K562 (cell line): ENCODE data around the gene SPHK1. TPM values are rescaled to one million over a fixed set of nuclear protein-coding genes. Genes with fewer than 3 reads are reported as not detected.
A peak's percentile ranks its signal among the peaks of the same experiment; 100 is the strongest.

Experiments
- BCLAF1 ChIP-seq, 2 experiments: fragments of 450-650 bp in 1 of 2; IDR thresholded peaks; 2 replicates each; pipeline ENCODE4 v1.6.1; 2011 to 2017; ENCODE audit warnings: low read depth in 2 of 2, antibody characterized with exemption in 1 of 2, borderline replicate concordance in 1 of 2, low read length in 1 of 2, mild to moderate bottlenecking in 1 of 2, mixed read lengths in 1 of 2; ENCODE audit not compliant: control insufficient read depth in 1 of 2
- BRD4 ChIP-seq: fragments of 200-600 bp; sonication (generic); IDR thresholded peaks from 2 replicates; pipeline ENCODE4 v1.6.1; 2017; ENCODE audit warnings: inconsistent platforms
- CBFB ChIP-seq: sonication (generic); formaldehyde crosslinking; IDR thresholded peaks from 2 replicates; pipeline ENCODE4 v1.4.0; 2020; ENCODE audit warnings: mild to moderate bottlenecking, missing genetic modification reagents
- E2F5 ChIP-seq: sonication (generic); formaldehyde crosslinking; IDR thresholded peaks from 2 replicates; pipeline ENCODE4 v1.8.0; 2022; ENCODE audit warnings: mild to moderate bottlenecking, missing genetic modification reagents
- ETV1 ChIP-seq: fragments of 450-650 bp; conservative IDR thresholded peaks from 2 replicates; pipeline ENCODE4 v1.6.1; 2016; ENCODE audit warnings: missing genetic modification characterization, control low read depth, low read depth, missing compliant biosample characterization
- FOXK1 ChIP-seq: sonication (generic); formaldehyde crosslinking; IDR thresholded peaks from 2 replicates; pipeline ENCODE4 v1.8.0; 2022; ENCODE audit warnings: missing genetic modification reagents, mild to moderate bottlenecking, borderline replicate concordance
- PATZ1 ChIP-seq: fragments of 250-450 bp; sonication (Bioruptor Pico); IDR thresholded peaks from 2 replicates; pipeline ENCODE4 v1.5.0; 2020; ENCODE audit warnings: mild to moderate bottlenecking, borderline replicate concordance
- RBBP5 ChIP-seq: fragments of 200-600 bp; sonication (generic); IDR thresholded peaks from 2 replicates; pipeline ENCODE4 v1.6.1; 2012; ENCODE audit warnings: borderline replicate concordance, mild to moderate bottlenecking, low read length, control low read depth, inconsistent platforms; ENCODE audit not compliant: insufficient read depth, poor library complexity, severe bottlenecking
- RBM22 ChIP-seq: fragments of 200-400 bp; formaldehyde crosslinking; IDR thresholded peaks from 2 replicates; pipeline ENCODE4 v1.6.1; 2018; ENCODE audit warnings: low read length, low read depth; ENCODE audit not compliant: poor library complexity, severe bottlenecking
- SMARCB1 ChIP-seq: IDR thresholded peaks from 2 replicates; pipeline ENCODE4 v1.6.1; 2011; ENCODE audit warnings: improper control_type of control experiment, low read depth; ENCODE audit not compliant: insufficient read length
- TSHZ1 ChIP-seq: fragments of 250-450 bp; sonication (Bioruptor Pico); IDR thresholded peaks from 2 replicates; pipeline ENCODE4 v1.4.0; 2020; ENCODE audit warnings: mild to moderate bottlenecking, moderate library complexity
- ZNF830 ChIP-seq: fragments of 250-450 bp; sonication (Bioruptor Pico); IDR thresholded peaks from 2 replicates; pipeline ENCODE4 v1.5.0; 2021; ENCODE audit warnings: mild to moderate bottlenecking
- polyA plus RNA-seq, 8 experiments: library from polyadenylated mRNA; depleted of rRNA in 4 of 8; stranded (reverse) in 5 of 8; unstranded in 3 of 8; fragments of >200 nt; fragmentation: Nextera tagmentation in 2 of 8; fragmentation: Illumina TruSeq in 1 of 8; extraction: Ambion mirVana in 2 of 8; extraction: Trizol in 1 of 8; gene quantifications; 2 replicates each; pipeline versions ENCODE4 v1.2.1 to v1.2.3, GENCODE V29; 2011 to 2014; ENCODE audit warnings: inconsistent platforms in 1 of 8, missing spikeins in 1 of 8
- total RNA-seq, 7 experiments: library from RNA; depleted of rRNA in 6 of 7; stranded (reverse); fragments of >200 nt in 6 of 7; fragmentation: Illumina TruSeq in 2 of 7; extraction: Trizol in 2 of 7; gene quantifications; 2 replicates each; pipeline versions ENCODE4 v1.2.1 to v1.2.3, GENCODE V29; 2011 to 2021; ENCODE audit warnings: low replicate concordance in 1 of 7
- TF ChIP-seq, protein P1 (sequence below): sonication (generic); formaldehyde crosslinking; IDR thresholded peaks from 2 replicates; pipeline ENCODE4 v1.8.1; 2022; ENCODE audit warnings: missing genetic modification reagents

The SPHK1 gene
- total and polyA plus RNA-seq, 9 of the 15 experiments (the other 6 are each of a cell fraction or from before 2014, with no cell fraction given): 0.21 to 60.3 (median 14.5) TPM

DNA sequence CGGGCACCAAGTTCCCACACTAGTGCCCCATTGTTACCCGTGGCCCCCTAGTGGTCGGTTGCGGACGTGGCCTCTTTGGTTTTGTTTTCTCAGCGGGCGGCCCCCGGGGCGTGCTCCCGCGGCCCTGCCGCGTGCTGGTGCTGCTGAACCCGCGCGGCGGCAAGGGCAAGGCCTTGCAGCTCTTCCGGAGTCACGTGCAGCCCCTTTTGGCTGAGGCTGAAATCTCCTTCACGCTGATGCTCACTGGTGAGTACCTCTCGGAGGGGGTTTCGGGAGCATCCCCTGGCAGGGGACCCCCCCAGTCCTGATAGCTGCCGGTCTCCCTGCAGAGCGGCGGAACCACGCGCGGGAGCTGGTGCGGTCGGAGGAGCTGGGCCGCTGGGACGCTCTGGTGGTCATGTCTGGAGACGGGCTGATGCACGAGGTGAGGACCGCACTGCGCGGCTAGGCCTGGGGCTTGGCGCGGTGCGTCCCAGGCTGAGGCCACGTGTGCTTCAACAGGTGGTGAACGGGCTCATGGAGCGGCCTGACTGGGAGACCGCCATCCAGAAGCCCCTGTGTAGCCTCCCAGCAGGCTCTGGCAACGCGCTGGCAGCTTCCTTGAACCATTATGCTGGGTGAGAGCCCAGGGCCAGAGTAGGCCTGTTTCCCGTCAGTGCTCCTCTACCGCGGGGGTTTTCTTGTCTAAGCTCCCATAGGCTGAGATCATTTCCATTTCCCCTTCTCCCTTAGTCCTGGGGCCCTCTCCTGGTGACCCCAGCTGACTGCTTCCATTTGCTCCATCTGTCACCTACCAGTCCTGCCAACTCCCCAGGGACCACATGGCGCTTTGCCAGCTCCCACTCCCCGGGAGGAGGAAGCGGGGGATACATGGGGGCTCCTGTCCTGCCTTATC lies 1.7 kb downstream of the SPHK1 start (continued):
- peak in 1 of 2 experiments; percentile 81; a peak in 1 of 4 replicates for TF ChIP-seq BCLAF1 (IDR thresholded peaks at IDR 0.05; ENCODE audit: borderline replicate concordance in 1 of 2, control insufficient read depth in 1 of 2, low read depth in 2 of 2, low read length in 1 of 2)
- TF ChIP-seq RBBP5: no peak
- TF ChIP-seq PATZ1 (CRISPR knock-in tag): no peak
- TF ChIP-seq RBM22: peak; percentile 80
- TF ChIP-seq E2F5: peak; percentile 84
- no peak for TF ChIP-seq SMARCB1
- TF ChIP-seq CBFB: peak; percentile 91
- TF ChIP-seq ZNF830 (CRISPR knock-in tag): no peak
- TF ChIP-seq, protein P1, sequence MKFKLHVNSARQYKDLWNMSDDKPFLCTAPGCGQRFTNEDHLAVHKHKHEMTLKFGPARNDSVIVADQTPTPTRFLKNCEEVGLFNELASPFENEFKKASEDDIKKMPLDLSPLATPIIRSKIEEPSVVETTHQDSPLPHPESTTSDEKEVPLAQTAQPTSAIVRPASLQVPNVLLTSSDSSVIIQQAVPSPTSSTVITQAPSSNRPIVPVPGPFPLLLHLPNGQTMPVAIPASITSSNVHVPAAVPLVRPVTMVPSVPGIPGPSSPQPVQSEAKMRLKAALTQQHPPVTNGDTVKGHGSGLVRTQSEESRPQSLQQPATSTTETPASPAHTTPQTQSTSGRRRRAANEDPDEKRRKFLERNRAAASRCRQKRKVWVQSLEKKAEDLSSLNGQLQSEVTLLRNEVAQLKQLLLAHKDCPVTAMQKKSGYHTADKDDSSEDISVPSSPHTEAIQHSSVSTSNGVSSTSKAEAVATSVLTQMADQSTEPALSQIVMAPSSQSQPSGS (CRISPR knock-in tag): 0 out of 2 replicates have a peak, but pooled peaks have one; percentile 56
- TF ChIP-seq FOXK1 (CRISPR knock-in tag): peak; percentile 99
- peak; percentile 68; the same call in 1 of the 2 replicates for TF ChIP-seq TSHZ1 (CRISPR knock-in tag)
- no peak for TF ChIP-seq BRD4
- TF ChIP-seq ETV1 (tag): peak; percentile 68; the same call in 1 of the 2 replicates
